SK-N-MC (cell line): ENCODE results near the gene ART3.

Source experiments
- EZH2 ChIP-seq: fragments of 200-600 bp; sonication (generic); IDR thresholded peaks from one replicate; pipeline ENCODE4 v1.6.1; 2017; ENCODE audit warnings: antibody characterized with exemption
- FOXP2 ChIP-seq: optimal IDR thresholded peaks from 2 replicates; pipeline ENCODE3; 2011; ENCODE audit warnings: mild to moderate bottlenecking, moderate library complexity; ENCODE audit not compliant: insufficient read depth; ENCODE audit errors: extremely low read length, control extremely low read depth
- POLR2AphosphoS5 ChIP-seq: IDR thresholded peaks from 2 replicates; pipeline ENCODE4 v1.6.1; 2012; ENCODE audit warnings: mild to moderate bottlenecking, low read depth, low read length, borderline replicate concordance

DNA sequence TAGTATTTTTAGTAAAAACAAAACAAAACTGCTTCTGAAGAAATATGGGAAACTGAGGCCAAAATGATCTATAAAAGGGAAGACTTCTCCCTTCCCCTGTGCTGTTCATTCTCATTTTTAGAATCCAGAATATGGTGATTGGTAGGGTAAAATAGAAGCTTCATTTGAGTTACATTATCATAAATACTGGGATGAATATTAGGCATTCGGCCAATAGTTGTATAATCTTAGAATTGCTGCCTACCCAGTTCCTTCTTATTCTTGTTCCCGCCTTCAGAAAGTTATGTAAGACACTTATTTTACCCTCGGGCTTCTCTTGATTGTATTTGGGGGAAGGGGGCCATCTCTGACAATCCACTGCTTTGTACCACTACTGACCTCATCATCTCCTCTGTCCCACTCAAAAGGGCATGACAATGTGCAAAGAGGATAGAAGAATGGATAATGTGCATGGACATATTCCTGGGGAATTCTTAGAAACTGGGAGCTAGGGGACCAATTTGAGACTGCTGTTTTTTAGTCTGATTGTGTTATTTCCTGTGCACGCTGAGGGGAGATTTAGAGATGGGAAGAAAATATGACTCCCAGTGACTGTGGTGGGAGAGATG lies 588 bp downstream of the ART3 start:
- TF ChIP-seq POLR2AphosphoS5 = no peak; the same call in 1 of the 2 replicates
- no peak for TF ChIP-seq EZH2
- TF ChIP-seq FOXP2 = no peak
